Measurements from ENCODE around the gene FAM53A. TPM values are rescaled to one million over a fixed set of nuclear protein-coding genes. Genes with fewer than 3 reads are reported as not detected.
"Not testable (repeated sequence)": the region's sequence is repeated elsewhere in the genome, so short reads cannot be mapped to it uniquely, and the experiment has no call there.

The FAM53A gene
- total RNA-seq, 1 experiment from 2014 or later: 1.7 TPM

- DNase-seq (ENCODE audit: low read depth, low spot score): no peak
- in situ Hi-C loops (cut with HindIII; ENCODE audit: low pct_unique_long_range_greater_than_20kb, low sequenced_read_pairs): no loop called here
Observed at GRCh38 chr4:1653776-1654175, 30.3 kb downstream of the FAM53A start.

GRCh38 chr4:1652088-1652487 is 32.0 kb downstream of the FAM53A start:
- DNase-seq (ENCODE audit: low read depth, low spot score): no peak
- in situ Hi-C loops (cut with HindIII; ENCODE audit: low pct_unique_long_range_greater_than_20kb, low sequenced_read_pairs): no loop called here

- in situ Hi-C loops (cut with HindIII; ENCODE audit: low pct_unique_long_range_greater_than_20kb, low sequenced_read_pairs): no loop called here
- no peak for DNase-seq (ENCODE audit: low read depth, low spot score)
Observed at GRCh38 chr4:1651609-1652008, 32.5 kb downstream of the FAM53A start.

DNA sequence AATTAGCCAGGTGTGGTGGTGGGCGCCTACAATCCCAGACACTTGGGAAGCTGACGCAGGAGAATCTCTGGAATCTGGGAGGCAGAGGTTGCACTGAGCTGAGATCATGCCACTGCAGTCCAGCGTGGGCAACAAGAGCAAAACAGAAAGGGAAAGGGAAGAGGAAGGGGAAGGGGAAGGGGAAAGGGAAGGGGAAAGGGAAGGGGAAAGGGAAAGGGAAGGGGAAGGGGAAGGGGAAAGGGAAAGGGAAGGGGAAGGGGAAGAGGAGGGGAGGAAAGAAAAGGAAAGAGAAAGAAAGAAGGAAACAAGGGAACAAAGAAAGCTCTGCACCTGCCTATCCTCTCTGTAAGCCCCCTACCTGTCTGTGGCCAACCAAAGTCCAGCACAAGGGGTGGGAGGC is 35.2 kb downstream of the FAM53A start:
- in situ Hi-C loops (cut with HindIII; ENCODE audit: low pct_unique_long_range_greater_than_20kb, low sequenced_read_pairs): no loop called here
- DNase-seq (ENCODE audit: low read depth, low spot score): no peak

DNA sequence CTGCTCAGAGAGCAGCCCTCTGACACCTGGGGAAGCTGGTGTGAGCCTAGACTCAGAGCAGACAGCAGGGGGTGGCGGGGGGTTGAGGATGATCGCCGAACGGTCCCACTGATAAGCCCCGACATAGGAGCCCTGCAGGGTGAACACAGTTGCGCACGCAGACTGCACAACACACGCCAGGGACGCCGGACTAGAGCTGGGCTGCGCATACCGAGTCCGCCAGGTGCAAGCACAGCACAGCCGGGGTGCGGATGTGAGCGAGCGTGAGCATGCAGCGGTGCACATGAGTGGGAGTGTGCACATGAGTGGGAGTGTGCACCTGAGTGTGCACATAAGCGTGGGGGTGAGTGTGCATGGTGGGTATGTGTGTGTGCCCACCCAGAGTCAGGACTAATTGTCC is 36.7 kb downstream of the FAM53A start:
- no peak for DNase-seq (ENCODE audit: low read depth, low spot score)
- in situ Hi-C loops (cut with HindIII; ENCODE audit: low pct_unique_long_range_greater_than_20kb, low sequenced_read_pairs): no loop called here

- DNase-seq (ENCODE audit: low read depth, low spot score): no peak
- in situ Hi-C loops (cut with HindIII; ENCODE audit: low pct_unique_long_range_greater_than_20kb, low sequenced_read_pairs): no loop called here
Observed at GRCh38 chr4:1646690-1647089, 37.4 kb downstream of the FAM53A start.

- DNase-seq (ENCODE audit: low read depth, low spot score): no peak
- in situ Hi-C loops (cut with HindIII; ENCODE audit: low pct_unique_long_range_greater_than_20kb, low sequenced_read_pairs): no loop called here
Observed at GRCh38 chr4:1644891-1645657, 39.0 kb downstream of the FAM53A start.

GRCh38 chr4:1643971-1644735 is 40.0 kb downstream of the FAM53A start:
- in situ Hi-C loops (cut with HindIII; ENCODE audit: low pct_unique_long_range_greater_than_20kb, low sequenced_read_pairs): no loop called here

GRCh38 chr4:1642196-1642951 is 41.7 kb downstream of the FAM53A start:
- in situ Hi-C loops (cut with HindIII; ENCODE audit: low pct_unique_long_range_greater_than_20kb, low sequenced_read_pairs): no loop called here
- no peak for DNase-seq (ENCODE audit: low read depth, low spot score)

More at GRCh38 chr4:1643971-1644735, 40.0 kb downstream of the FAM53A start:
- no peak for DNase-seq (ENCODE audit: low read depth, low spot score)

GRCh38 chr4:1641671-1642070 is 42.4 kb downstream of the FAM53A start:
- no peak for DNase-seq (ENCODE audit: low read depth, low spot score)
- in situ Hi-C loops (cut with HindIII; ENCODE audit: low pct_unique_long_range_greater_than_20kb, low sequenced_read_pairs): no loop called here

GRCh38 chr4:1640716-1641503 is 43.2 kb downstream of the FAM53A start:
- DNase-seq (ENCODE audit: low read depth, low spot score); in situ Hi-C loops (cut with HindIII; ENCODE audit: low pct_unique_long_range_greater_than_20kb, low sequenced_read_pairs): not testable (repeated sequence)

GRCh38 chr4:1640190-1640589 is 43.9 kb downstream of the FAM53A start:
- DNase-seq (ENCODE audit: low read depth, low spot score): no peak
- in situ Hi-C loops (cut with HindIII; ENCODE audit: low pct_unique_long_range_greater_than_20kb, low sequenced_read_pairs): no loop called here

DNA sequence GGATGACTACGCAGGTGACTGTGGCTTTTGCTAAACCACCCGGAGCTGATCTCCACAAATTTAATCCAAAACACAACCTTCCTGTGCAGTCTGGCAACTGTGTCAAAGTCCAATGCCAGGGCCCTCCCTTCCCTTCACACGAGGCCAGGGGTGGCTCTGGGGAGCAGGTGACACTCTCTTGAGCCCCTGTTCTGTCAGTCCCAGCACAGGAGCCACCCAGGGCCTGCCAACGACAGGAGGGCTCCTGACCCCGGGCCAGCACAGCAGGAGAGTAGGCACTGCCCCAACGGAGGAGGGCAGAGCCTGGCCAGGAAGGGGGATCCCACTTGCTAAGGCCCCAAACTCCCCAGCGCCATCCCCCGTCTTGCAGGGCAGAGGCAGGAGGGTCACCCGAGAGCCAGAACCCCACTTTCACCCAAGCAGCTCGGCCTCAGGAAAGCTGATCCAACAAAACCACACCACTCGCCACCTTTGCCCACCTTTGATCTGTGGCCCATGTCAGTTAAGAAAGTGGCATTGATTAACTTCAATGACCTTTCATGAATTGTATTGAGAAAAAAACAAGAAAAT is 44.7 kb downstream of the FAM53A start:
- DNase-seq (ENCODE audit: low read depth, low spot score): no peak
- in situ Hi-C loops (cut with HindIII; ENCODE audit: low pct_unique_long_range_greater_than_20kb, low sequenced_read_pairs): no loop called here

DNA sequence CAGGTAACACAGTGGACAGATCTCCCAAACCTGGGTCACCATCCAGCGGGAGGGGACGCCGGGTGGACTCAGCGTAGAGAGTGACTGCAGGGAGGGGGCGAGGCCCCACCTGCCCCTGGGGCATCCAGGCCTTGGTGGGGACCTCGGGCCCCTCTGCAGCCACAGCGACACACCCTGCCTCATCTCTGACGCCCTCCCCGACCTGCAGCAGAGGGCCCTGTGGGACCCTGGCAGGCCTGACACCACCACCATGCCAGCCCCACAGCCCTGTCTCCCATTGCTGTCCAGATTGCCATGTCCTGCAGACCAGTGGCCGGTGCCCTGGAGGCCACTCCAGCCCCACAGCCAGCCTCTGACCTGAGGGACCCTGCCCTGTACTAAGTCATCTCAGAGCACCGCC is 45.2 kb downstream of the FAM53A start:
- DNase-seq (ENCODE audit: low read depth, low spot score): no peak
- in situ Hi-C loops (cut with HindIII; ENCODE audit: low pct_unique_long_range_greater_than_20kb, low sequenced_read_pairs): no loop called here

GRCh38 chr4:1638272-1638598 is 45.9 kb downstream of the FAM53A start:
- in situ Hi-C loops (cut with HindIII; ENCODE audit: low pct_unique_long_range_greater_than_20kb, low sequenced_read_pairs): no loop called here

DNA sequence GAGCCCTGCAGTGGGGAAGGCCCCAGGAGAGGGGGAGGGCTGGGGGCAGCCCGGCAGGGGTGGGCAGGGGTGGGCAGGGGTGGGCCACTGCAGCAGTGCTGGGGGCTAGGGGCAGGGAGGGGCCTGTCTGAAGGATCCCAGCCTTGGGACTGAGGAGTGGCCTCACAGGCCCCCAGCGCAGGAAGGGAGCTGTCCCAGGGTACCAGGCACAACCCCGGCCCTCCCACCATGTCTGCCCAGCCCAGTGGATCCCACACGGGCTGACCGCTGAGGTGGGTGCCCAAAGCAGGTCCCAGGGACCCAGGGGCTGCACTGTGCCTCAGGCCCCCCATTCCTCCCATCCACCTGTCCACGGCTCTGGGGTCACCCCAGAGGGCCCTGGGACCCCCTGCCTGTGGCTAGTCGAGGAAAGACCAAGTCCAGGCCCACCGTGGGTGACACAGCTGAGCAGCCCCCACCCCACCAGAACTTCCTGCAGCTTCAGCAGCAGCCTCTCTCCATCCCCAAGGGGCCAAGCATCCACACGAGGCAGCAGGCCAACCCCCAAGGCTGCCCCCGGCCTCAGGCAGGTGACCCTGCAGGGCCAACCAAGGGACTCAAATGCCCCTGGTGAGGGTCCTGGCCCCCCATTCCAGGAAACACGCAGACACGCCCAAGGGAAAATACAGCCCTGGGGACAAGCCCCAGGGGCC is 46.4 kb downstream of the FAM53A start:
- no peak for DNase-seq (ENCODE audit: low read depth, low spot score)
- in situ Hi-C loops (cut with HindIII; ENCODE audit: low pct_unique_long_range_greater_than_20kb, low sequenced_read_pairs): no loop called here

More at GRCh38 chr4:1638272-1638598, 45.9 kb downstream of the FAM53A start:
- DNase-seq (ENCODE audit: low read depth, low spot score): no peak
